ENCODE data around the gene INTS4. TPM values are rescaled to one million over a fixed set of nuclear protein-coding genes. Genes with fewer than 3 reads are reported as not detected.

INTS4 gene
- total and polyA plus RNA-seq, 2 of the 8 experiments (the other 6 are each of a cell fraction or from before 2014, with no cell fraction given) = 27.0 to 31.3 TPM

GRCh38 chr11:77884829-77885190, 109.7 kb downstream of the INTS4 start:
- Histone ChIP-seq H3K4me3 (ENCODE audit: extremely low read depth in 1 of 4, insufficient read depth in 2 of 4, low read depth in 3 of 4, low read length in 4 of 4) (no peak overlapping the region), H3K27me3 (replicated peaks in 1 of 4; ENCODE audit: control insufficient read depth in 3 of 4, extremely low read depth in 1 of 4, insufficient read depth in 3 of 4, low read length in 3 of 4) (no peaks in the 10 kb centered on the region), H3K79me2 (ENCODE audit: control insufficient read depth in 1 of 2, insufficient read depth in 2 of 2, low read length in 2 of 2) (no peaks in the 10 kb centered on the region), H2BK5ac (ENCODE audit: low read depth, low read length) (no peak overlapping the region), H4K20me1 (replicated peaks in 1 of 2; ENCODE audit: control insufficient read depth in 1 of 2, insufficient read depth in 2 of 2, low read length in 2 of 2) (no peaks in the 10 kb centered on the region), H2BK12ac (ENCODE audit: low read depth, low read length) (no peak overlapping the region), H3K23me2 (ENCODE audit: low read depth, low read length) (no peaks in the 10 kb centered on the region), H3K4me1 (replicated peaks in 1 of 4; ENCODE audit: control insufficient read depth in 3 of 4, insufficient read depth in 4 of 4, low read length in 3 of 4) (no peaks in the 10 kb centered on the region), H4K5ac (ENCODE audit: insufficient read length, low read depth, low read length) (no peak overlapping the region), H3K23ac (ENCODE audit: insufficient read length) (no peak overlapping the region), H3K9me3 (ENCODE audit: insufficient read depth in 2 of 2, low read depth in 1 of 2, low read length in 1 of 2) (no peaks in the 10 kb centered on the region), H3K36me3 (ENCODE audit: control insufficient read depth in 2 of 4, insufficient read depth in 4 of 4, low read length in 3 of 4) (peaks cover 0 to 9% (median 3%) of the 10 kb centered on the region in 4 experiments; a peak in 5 of 8 replicates), H2BK15ac (ENCODE audit: low read length) (no peak overlapping the region), H3K4me2 (ENCODE audit: insufficient read depth in 1 of 2, low read depth in 2 of 2, low read length in 2 of 2) (no peak overlapping the region), H3K4ac (replicated peaks; ENCODE audit: insufficient read length, low read depth, low read length) (no peak overlapping the region), H3K14ac (ENCODE audit: insufficient read length) (no peak overlapping the region), H3K56ac (replicated peaks; ENCODE audit: insufficient read length, low read depth, low read length) (no peak overlapping the region), H3K79me1 (ENCODE audit: low read depth, low read length) (no peaks in the 10 kb centered on the region), H2BK120ac (replicated peaks; ENCODE audit: low read depth, low read length) (no peak overlapping the region), H3K18ac (ENCODE audit: extremely low read depth, low read length) (no peak overlapping the region), H2BK20ac (ENCODE audit: low read length) (no peak overlapping the region), H2AK5ac (ENCODE audit: low read depth, low read length) (no peak overlapping the region), H4K91ac (replicated peaks; ENCODE audit: insufficient read length, low read length) (no peak overlapping the region), H2AFZ (ENCODE audit: low read length) (no peak overlapping the region), H3K9ac (replicated peaks in 1 of 4; ENCODE audit: extremely low read depth in 1 of 4, low read depth in 3 of 4, low read length in 3 of 4) (no peak overlapping the region), H4K8ac (ENCODE audit: extremely low read depth, insufficient read depth, low read length) (no peak overlapping the region), H3K27ac (ENCODE audit: low read depth, low read length) (no peak overlapping the region)
- ChIA-PET POLR2A (ENCODE audit: partially characterized antibody) (interaction anchor here (0.6 kb wide), 1 partner anchor 239 kb away, joined by 3 read pairs; no protein-coding TSS in a partner anchor), CTCF (ENCODE audit: partially characterized antibody) (interaction anchor here (1.3 kb wide), 1 partner anchor 115 kb away, joined by 4 read pairs; no protein-coding TSS in a partner anchor)
- FAIRE-seq = no peak
- 83% methylated on average over 6 of the region's 6 CpGs; no CpG with 5 or more reads in 1 of the 2 experiments for WGBS, 2 experiments (ENCODE audit: extremely low coverage in 1 of 2, insufficient coverage in 1 of 2, insufficient read length in 1 of 2, insufficient replicate concordance in 2 of 2, low coverage in 1 of 2, low lambda C conversion rate in 2 of 2, missing lambda C conversion rate in 1 of 2)
- TF ChIP-seq SP1 (IDR thresholded peaks at IDR 0.05; ENCODE audit: low read depth, low read length) = no peak
- TF ChIP-seq SRF (IDR thresholded peaks at IDR 0.05; ENCODE audit: low read depth, low read length) = no peak
- no peak for TF ChIP-seq CBX5 (IDR thresholded peaks at IDR 0.05; ENCODE audit: low read depth, low read length)
- no peak for TF ChIP-seq ATF2 (IDR thresholded peaks at IDR 0.05; ENCODE audit: low read length)
- DNase-seq (ENCODE audit: low read depth in 1 of 2, low spot score in 2 of 2) = no peak
